HG03039 (cell line): ENCODE data around the gene SKI.
"Not testable (repeated sequence)": the region's sequence is repeated elsewhere in the genome, so short reads cannot be mapped to it uniquely, and the experiment has no call there.

Experiments used
- ATAC-seq: cut with Tn5 transposase; IDR thresholded peaks from one replicate; pipeline ENCODE4 v1.9.1; 2021; ENCODE audit warnings: mild to moderate bottlenecking, moderate library complexity; ENCODE audit not compliant: unreplicated experiment

SKI gene

GRCh38 chr1:2242814-2243725 lies 15.0 kb downstream of the SKI start:
- ATAC-seq = no peak

GRCh38 chr1:2247045-2247394 lies 18.9 kb downstream of the SKI start:
- ATAC-seq = not testable (repeated sequence)

- no peak for ATAC-seq
Measured at GRCh38 chr1:2247760-2248126, 19.6 kb downstream of the SKI start.

GRCh38 chr1:2248127-2248826 lies 20.2 kb downstream of the SKI start:
- no peak for ATAC-seq

GRCh38 chr1:2248854-2249558 lies 20.9 kb downstream of the SKI start:
- ATAC-seq = no peak

- no peak for ATAC-seq
Measured at GRCh38 chr1:2249559-2249906, 21.4 kb downstream of the SKI start.

- ATAC-seq = no peak
Measured at GRCh38 chr1:2250721-2251281, 22.7 kb downstream of the SKI start.

GRCh38 chr1:2251363-2251762 lies 23.2 kb downstream of the SKI start:
- no peak for ATAC-seq

GRCh38 chr1:2251786-2252185 lies 23.7 kb downstream of the SKI start:
- ATAC-seq = no peak

- ATAC-seq = no peak
Measured at GRCh38 chr1:2252423-2252822, 24.3 kb downstream of the SKI start.

- no peak for ATAC-seq
Measured at GRCh38 chr1:2253036-2253796, 25.1 kb downstream of the SKI start.

- ATAC-seq = no peak
Measured at GRCh38 chr1:2253797-2254480, 25.8 kb downstream of the SKI start.

GRCh38 chr1:2255047-2255419 lies 26.9 kb downstream of the SKI start:
- no peak for ATAC-seq

- ATAC-seq = no peak
Measured at GRCh38 chr1:2255420-2256369, 27.6 kb downstream of the SKI start.

GRCh38 chr1:2256435-2257244 lies 28.5 kb downstream of the SKI start:
- ATAC-seq = no peak

- ATAC-seq = no peak
Measured at GRCh38 chr1:2257245-2257627, 29.1 kb downstream of the SKI start.

- ATAC-seq = no peak
Measured at GRCh38 chr1:2258122-2258681, 30.1 kb downstream of the SKI start.

GRCh38 chr1:2258996-2259395 lies 30.9 kb downstream of the SKI start:
- ATAC-seq = no peak
